ENCODE results near the gene QRICH1. TPM values are rescaled to one million over a fixed set of nuclear protein-coding genes. Genes with fewer than 3 reads are reported as not detected.

The QRICH1 gene
- total and polyA plus RNA-seq, 10 of the 15 experiments (the other 5 are each of a cell fraction or from before 2014, with no cell fraction given): 22.2 to 116 (median 81.4) TPM

DNA sequence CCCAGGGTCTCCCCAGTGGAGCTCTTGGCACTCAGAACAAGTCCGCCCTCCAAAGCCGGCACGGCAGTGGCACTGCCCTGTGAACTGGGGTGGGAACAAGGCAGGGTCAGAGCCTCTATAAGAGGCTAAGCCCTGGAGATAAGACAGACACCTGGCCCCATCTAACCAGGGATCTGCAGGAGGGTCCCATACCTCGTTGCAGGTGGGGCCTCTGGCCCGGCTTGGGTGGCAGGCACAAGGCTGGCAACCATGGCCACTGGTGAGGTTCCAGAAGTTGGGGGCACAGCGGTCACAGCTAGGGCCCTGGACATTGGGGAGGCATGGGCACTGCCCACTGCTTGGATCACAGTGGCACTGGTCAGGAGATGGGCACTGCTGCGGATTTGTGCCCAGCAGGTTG lies 30.3 kb upstream of the QRICH1 start:
- no peak overlapping the region for H2AFZ ChIP-seq (ENCODE audit: control insufficient read depth, low read depth, low read length)
- in situ Hi-C loops (cut with MboI): no loop called here
- H3K36me3 ChIP-seq (ENCODE audit: control insufficient read depth in 2 of 2, insufficient read depth in 2 of 2, low read length in 1 of 2): no peaks in the 10 kb centered on the region
- intact Hi-C loops (cut with micrococcal nuclease; ENCODE audit: unreplicated experiment): no loop called here
- H3K4me1 ChIP-seq (ENCODE audit: control insufficient read depth, insufficient read depth, low read length): peaks cover 9% of the 10 kb centered on the region
- WGBS (ENCODE audit: insufficient coverage, insufficient replicate concordance, low lambda C conversion rate, missing lambda C conversion rate): 65% methylated on average over 7 of the region's 7 CpGs
- DNase-seq (ENCODE audit: low read depth, low spot score) (no peak), FAIRE-seq (no peak), ATAC-seq (no peak)
- no peaks in the 10 kb centered on the region for H4K20me1 ChIP-seq (ENCODE audit: control insufficient read depth, insufficient read depth)
- RAD21 ChIA-PET (ENCODE audit: unreplicated experiment): interaction anchor here (1.2 kb wide), 1 partner anchor 136 kb away, joined by 3 read pairs; no protein-coding TSS in a partner anchor
- H3K4me3 ChIP-seq: no peak overlapping the region
- no peaks in the 10 kb centered on the region for H3K27me3 ChIP-seq (replicated peaks in 1 of 2; ENCODE audit: control insufficient read depth in 2 of 2, insufficient read depth in 2 of 2, low read length in 1 of 2)
- peaks cover 13% of the 10 kb centered on the region for H3K79me2 ChIP-seq (ENCODE audit: control insufficient read depth, insufficient read depth, low read length)
- no peaks in the 10 kb centered on the region for H3K9me3 ChIP-seq (replicated peaks; ENCODE audit: control insufficient read depth, insufficient read depth, low read length)
- CTCF ChIA-PET: interaction anchor here (1.8 kb wide), 1 partner anchor 136 kb away, joined by 13 read pairs; no protein-coding TSS in a partner anchor
- no TSS peak for BruUV-seq (replicated peaks)
- H3K27ac ChIP-seq (ENCODE audit: control insufficient read depth, insufficient read depth): no peak overlapping the region
- SMC1A ChIA-PET (ENCODE audit: uncharacterized antibody, unreplicated experiment): no interaction called here
- H3K9ac ChIP-seq (ENCODE audit: control insufficient read depth, insufficient read depth, low read length): no peak overlapping the region
- no peak overlapping the region for H3K4me2 ChIP-seq (ENCODE audit: control insufficient read depth, insufficient read depth)
- POLR2A ChIA-PET: interaction anchor here (0.6 kb wide), 1 partner anchor 212 kb away, joined by 3 read pairs; no protein-coding TSS in a partner anchor
- no peak for TF ChIP-seq NFXL1 (IDR thresholded peaks at IDR 0.05; ENCODE audit: borderline replicate concordance)
- TF ChIP-seq RCOR1 (conservative IDR thresholded peaks at IDR 0.05; ENCODE audit: low read depth, low read length): no peak
- no peak for TF ChIP-seq POLR2AphosphoS2 (IDR thresholded peaks at IDR 0.05; ENCODE audit: low read depth, low read length)
- TF ChIP-seq, protein P1, sequence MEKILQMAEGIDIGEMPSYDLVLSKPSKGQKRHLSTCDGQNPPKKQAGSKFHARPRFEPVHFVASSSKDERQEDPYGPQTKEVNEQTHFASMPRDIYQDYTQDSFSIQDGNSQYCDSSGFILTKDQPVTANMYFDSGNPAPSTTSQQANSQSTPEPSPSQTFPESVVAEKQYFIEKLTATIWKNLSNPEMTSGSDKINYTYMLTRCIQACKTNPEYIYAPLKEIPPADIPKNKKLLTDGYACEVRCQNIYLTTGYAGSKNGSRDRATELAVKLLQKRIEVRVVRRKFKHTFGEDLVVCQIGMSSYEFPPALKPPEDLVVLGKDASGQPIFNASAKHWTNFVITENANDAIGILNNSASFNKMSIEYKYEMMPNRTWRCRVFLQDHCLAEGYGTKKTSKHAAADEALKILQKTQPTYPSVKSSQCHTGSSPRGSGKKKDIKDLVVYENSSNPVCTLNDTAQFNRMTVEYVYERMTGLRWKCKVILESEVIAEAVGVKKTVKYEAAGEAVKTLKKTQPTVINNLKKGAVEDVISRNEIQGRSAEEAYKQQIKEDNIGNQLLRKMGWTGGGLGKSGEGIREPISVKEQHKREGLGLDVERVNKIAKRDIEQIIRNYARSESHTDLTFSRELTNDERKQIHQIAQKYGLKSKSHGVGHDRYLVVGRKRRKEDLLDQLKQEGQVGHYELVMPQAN (conservative IDR thresholded peaks at IDR 0.05): no peak
- TF ChIP-seq, protein P2, sequence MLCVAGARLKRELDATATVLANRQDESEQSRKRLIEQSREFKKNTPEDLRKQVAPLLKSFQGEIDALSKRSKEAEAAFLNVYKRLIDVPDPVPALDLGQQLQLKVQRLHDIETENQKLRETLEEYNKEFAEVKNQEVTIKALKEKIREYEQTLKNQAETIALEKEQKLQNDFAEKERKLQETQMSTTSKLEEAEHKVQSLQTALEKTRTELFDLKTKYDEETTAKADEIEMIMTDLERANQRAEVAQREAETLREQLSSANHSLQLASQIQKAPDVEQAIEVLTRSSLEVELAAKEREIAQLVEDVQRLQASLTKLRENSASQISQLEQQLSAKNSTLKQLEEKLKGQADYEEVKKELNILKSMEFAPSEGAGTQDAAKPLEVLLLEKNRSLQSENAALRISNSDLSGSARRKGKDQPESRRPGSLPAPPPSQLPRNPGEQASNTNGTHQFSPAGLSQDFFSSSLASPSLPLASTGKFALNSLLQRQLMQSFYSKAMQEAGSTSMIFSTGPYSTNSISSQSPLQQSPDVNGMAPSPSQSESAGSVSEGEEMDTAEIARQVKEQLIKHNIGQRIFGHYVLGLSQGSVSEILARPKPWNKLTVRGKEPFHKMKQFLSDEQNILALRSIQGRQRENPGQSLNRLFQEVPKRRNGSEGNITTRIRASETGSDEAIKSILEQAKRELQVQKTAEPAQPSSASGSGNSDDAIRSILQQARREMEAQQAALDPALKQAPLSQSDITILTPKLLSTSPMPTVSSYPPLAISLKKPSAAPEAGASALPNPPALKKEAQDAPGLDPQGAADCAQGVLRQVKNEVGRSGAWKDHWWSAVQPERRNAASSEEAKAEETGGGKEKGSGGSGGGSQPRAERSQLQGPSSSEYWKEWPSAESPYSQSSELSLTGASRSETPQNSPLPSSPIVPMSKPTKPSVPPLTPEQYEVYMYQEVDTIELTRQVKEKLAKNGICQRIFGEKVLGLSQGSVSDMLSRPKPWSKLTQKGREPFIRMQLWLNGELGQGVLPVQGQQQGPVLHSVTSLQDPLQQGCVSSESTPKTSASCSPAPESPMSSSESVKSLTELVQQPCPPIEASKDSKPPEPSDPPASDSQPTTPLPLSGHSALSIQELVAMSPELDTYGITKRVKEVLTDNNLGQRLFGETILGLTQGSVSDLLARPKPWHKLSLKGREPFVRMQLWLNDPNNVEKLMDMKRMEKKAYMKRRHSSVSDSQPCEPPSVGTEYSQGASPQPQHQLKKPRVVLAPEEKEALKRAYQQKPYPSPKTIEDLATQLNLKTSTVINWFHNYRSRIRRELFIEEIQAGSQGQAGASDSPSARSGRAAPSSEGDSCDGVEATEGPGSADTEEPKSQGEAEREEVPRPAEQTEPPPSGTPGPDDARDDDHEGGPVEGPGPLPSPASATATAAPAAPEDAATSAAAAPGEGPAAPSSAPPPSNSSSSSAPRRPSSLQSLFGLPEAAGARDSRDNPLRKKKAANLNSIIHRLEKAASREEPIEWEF (IDR thresholded peaks at IDR 0.05; ENCODE audit: insufficient replicate concordance, low read depth, low read length): no peak
- TF ChIP-seq, protein P3, sequence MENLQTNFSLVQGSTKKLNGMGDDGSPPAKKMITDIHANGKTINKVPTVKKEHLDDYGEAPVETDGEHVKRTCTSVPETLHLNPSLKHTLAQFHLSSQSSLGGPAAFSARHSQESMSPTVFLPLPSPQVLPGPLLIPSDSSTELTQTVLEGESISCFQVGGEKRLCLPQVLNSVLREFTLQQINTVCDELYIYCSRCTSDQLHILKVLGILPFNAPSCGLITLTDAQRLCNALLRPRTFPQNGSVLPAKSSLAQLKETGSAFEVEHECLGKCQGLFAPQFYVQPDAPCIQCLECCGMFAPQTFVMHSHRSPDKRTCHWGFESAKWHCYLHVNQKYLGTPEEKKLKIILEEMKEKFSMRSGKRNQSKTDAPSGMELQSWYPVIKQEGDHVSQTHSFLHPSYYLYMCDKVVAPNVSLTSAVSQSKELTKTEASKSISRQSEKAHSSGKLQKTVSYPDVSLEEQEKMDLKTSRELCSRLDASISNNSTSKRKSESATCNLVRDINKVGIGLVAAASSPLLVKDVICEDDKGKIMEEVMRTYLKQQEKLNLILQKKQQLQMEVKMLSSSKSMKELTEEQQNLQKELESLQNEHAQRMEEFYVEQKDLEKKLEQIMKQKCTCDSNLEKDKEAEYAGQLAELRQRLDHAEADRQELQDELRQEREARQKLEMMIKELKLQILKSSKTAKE (IDR thresholded peaks at IDR 0.05; ENCODE audit: low read depth, poor library complexity, severe bottlenecking): no peak
- TF ChIP-seq BCL11A (IDR thresholded peaks at IDR 0.05; ENCODE audit: low read depth, low read length): no peak
- no peak for TF ChIP-seq EP300 (IDR thresholded peaks at IDR 0.05; ENCODE audit: borderline replicate concordance in 1 of 2, control insufficient read depth in 1 of 2, low read depth in 2 of 2, low read length in 2 of 2)
- TF ChIP-seq CEBPB (IDR thresholded peaks at IDR 0.05; ENCODE audit: borderline replicate concordance in 1 of 2, low read depth in 2 of 2, low read length in 2 of 2): no peak
- no peak for TF ChIP-seq KLF5 (IDR thresholded peaks at IDR 0.05; ENCODE audit: partially characterized antibody)
